Heart left ventricle (tissue), 13 donors: ENCODE data around the gene PLK5.

Experiments
- CTCF ChIP-seq, 12 donors: fragments of 200-600 bp; sonication (generic) in 4 of 12; IDR thresholded peaks; one replicate each; pipeline versions ENCODE4 v1.5.0 to v1.8.0; 2018 to 2022; ENCODE audit warnings: antibody characterized with exemption in 12 of 12, mild to moderate bottlenecking in 5 of 12
- POLR2A ChIP-seq, 2 donors: fragments of 450-650 bp; IDR thresholded peaks; one replicate each; pipeline ENCODE4 v1.6.1; 2017; ENCODE audit warnings: antibody characterized with exemption in 2 of 2, mild to moderate bottlenecking in 2 of 2, moderate library complexity in 2 of 2
- donor health status: ischemic (EF 13 %, LVEDD 7.1; RV severe dilation, severe dysfunction).
- donor health status: DM: no; HTN: yes; CAD: no.
- donor health status: DM: no; HTN: no; CAD: no.
- donor health status: ischemic (EF 25% LVEDD 6.9; RV normal size, moderate dysfunction).
- donor health status: ischemic (EF 25% LVEDD 5.7; RV mildly dilated, moderate dysfunction).
- donor health status: ischemic (EF 35%, LVEDD 5.7; RV mildly dilated, moderate dysfunction).
- donor health status: nonischemic (EF 11% LVEDD 7.7; RV severe dilation, severe dysfunction).
- donor health status: DM: yes; HTN: yes; CAD: no.
- donor health status: PGD.
- donor health status: ischemic (EF 29% LVEDD 5.4; RV normal size, mild dysfunction).
- donor health status: nonischemic (EF 23%, LVEDD 6.1; RV moderate dilation, normal function).

GRCh38 chr19:1534972-1535371 lies 11.1 kb downstream of the PLK5 start:
- TF ChIP-seq CTCF (IDR thresholded peaks at IDR 0.05) (no peak), POLR2A (IDR thresholded peaks at IDR 0.05) (no peak)
